Activated T-cell treated with anti-CD3 and anti-CD28 coated beads, Interleukin-2, amount 50 U/mL, for 1 hour (primary cell): ENCODE results near the gene ADAMTS2.

ENCODE experiments used
- DNase-seq: peaks from one replicate; pipeline ENCODE4 v3.0.0-alpha.2; 2020

Gene ADAMTS2

DNA sequence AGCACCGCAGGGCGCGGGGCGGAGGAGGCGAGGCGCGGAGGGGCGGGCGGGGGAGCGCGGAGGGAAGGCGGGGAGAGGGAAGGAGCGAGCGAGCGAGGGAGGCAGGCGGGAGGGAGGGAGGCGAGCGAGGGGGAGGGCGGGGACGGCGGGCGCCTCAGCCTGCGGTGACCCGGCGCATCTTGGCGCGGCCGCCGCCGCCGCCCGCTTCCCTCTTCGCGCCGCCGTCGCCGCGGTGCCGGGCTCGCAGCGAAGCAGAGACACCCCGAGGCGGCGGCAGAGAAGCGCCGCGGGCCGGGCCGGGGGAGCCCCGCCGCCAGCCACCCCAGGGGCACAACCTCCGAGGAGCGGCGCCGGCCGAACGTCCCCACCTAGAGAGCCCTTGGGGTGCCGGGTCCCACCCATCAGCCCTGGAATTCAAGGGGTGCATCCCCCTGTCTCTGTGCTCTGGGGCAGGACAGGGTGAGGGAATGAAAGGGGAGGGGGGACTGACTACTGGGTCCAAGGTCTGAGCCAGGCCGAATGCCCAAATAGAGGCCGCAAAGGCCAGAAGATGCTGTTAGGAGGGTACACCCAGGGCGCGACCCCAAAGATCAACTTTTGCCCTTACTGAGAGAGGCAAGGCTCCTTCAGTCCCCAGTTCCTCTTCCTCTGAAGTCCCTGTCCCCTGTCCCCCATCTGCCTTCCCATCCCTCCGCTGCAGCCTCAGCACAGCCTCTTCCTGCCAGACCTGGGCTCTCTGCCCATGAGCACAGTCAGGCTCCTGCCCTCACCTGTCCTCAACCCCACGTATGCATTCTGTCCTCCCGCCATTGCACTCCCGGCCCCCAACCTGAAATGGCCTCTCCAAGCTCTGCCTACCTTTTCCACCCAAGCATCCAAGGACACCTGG lies at the start of gene ADAMTS2:
ADAMTS2 (minus strand) TSS at position 29 of the 889 bp plus-strand sequence. CDS start 133 bp downstream, outside the sequence.
- no peak for DNase-seq

- no peak for DNase-seq
Observed at GRCh38 chr5:179393078-179393477, 47.8 kb upstream of the ADAMTS2 start.

DNA sequence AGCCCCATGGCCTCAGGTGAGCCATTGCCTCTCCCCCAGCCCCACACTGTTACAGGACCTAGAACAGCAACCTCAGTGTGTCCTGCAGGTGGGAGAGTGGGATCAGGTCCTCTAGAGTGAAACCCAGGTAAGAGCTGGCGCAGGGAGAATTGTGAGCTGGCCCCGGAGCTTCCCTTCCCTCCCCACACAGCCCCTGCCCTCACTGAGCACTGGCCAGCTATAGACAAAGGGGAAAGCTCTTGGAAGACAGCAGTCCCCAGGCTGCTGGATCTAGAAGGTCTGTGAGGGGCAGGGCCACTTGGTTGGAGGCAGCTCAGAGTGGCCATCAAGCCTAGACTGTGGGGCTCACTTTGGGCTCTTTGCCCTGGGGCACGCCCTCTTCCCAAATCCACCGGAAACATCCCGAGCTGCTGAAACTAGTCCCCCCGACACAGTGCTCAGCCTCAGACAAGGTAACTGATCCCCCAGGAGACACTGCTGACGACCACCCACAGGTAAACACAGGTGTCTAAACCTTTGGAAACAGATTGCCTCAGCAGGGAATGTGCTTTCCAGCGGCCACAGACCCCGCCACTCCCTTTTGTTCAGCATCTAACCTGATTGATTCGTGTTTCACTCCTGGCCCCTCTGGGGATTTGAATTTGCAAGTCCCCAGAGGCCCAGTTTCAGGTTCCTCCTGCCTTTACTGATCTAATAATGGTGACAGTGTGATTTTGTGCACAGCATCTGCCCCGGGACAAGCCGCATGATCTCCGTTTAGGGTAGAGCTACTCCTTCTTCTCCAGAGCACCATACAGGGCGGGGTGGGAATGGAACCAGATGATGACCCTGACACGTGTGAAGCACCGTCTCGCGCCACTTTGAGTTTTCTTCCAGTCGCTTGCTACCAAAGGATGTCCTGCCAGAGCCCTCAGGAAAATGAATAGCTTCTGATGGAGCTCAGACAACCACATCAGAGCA lies 42.2 kb upstream of the ADAMTS2 start:
- DNase-seq, result no peak

GRCh38 chr5:179385914-179386313 lies 40.7 kb upstream of the ADAMTS2 start:
- DNase-seq, result no peak

DNA sequence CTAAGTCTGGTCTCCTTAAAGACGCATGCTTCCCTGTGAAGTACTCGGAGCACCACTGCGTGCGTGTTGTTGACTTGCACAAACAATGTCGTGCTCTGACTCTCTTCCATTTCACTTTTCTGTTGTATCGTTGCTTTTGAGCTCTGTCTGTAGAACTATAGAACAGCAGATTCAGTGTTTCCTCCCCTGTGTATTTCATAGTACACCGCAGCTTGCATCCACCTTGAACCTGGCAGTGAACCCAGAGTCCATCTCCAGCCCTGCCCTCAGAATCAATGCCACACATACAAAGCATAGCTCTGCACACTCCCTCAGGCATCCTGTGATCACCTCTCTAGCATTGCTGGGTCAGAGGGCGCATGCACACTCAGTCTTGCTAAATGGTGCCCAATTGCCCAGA lies 37.2 kb upstream of the ADAMTS2 start:
- DNase-seq, result no peak

GRCh38 chr5:179381691-179382090 lies 36.4 kb upstream of the ADAMTS2 start:
- no peak for DNase-seq

DNA sequence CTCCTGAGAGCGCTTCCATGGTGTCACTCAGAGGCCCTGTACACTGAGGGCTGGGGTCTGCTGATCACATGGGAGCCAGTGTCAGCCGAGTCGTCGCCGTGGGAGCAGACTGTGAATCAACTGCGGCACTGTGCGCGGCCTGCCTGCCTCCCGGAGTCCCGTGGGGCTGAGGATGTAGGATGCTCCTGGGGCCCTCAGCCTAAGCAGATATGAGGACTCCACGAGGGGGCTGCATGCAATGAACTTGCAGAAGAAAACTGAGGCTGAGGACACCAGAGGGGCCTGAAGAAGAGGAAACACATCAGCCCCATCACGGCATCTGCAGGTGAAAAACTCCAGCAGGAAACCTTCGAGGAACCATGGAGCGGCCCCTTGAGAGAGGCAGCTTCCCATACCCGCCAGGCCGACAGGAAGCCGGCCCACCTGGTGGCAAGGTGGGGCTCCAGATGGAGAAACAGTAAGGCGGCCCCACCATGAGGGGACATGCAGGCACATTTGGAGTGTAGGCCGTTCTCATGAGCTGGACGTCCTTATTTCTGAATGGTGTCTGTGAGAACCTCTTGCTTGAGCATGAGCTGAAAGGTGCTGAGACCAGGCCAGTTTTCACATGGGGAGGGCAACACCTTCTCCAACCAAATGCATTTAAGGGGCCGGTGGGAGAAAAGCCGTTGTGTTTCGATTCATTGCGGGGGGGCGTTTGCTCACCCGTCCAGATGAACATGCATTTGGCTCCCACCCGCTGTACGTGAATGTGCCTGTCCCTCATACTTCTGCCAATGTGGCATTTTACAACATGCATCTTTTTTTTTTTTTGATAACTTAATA lies 35.2 kb upstream of the ADAMTS2 start:
- DNase-seq, result no peak

DNA sequence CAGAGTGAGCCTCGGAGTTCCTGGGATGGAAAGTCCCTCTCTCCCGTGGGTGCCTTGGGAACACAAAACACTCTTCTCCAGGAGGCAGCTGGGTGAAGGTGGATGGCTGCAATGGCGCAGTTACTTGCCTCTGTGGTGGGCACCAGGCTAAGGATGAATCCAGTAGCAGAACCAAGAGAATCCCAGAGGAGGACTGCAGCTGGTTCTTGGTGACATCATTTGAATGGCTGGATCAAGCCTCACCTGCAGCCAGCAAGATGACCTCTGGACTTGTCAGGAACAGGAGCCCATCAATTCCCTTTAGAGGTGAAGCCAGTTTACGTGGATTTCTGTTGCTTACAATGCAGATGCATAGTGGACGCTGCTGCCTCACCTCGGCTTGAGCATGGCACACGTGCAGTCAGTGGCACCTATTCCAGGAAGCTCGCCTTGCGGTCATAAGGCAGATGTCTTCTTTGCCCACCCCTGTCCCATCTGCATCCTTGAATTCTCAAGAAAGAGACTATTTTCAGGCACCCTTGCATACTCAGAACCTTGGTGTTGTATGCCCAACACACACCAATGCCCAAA lies 34.1 kb upstream of the ADAMTS2 start:
- DNase-seq, result no peak

DNA sequence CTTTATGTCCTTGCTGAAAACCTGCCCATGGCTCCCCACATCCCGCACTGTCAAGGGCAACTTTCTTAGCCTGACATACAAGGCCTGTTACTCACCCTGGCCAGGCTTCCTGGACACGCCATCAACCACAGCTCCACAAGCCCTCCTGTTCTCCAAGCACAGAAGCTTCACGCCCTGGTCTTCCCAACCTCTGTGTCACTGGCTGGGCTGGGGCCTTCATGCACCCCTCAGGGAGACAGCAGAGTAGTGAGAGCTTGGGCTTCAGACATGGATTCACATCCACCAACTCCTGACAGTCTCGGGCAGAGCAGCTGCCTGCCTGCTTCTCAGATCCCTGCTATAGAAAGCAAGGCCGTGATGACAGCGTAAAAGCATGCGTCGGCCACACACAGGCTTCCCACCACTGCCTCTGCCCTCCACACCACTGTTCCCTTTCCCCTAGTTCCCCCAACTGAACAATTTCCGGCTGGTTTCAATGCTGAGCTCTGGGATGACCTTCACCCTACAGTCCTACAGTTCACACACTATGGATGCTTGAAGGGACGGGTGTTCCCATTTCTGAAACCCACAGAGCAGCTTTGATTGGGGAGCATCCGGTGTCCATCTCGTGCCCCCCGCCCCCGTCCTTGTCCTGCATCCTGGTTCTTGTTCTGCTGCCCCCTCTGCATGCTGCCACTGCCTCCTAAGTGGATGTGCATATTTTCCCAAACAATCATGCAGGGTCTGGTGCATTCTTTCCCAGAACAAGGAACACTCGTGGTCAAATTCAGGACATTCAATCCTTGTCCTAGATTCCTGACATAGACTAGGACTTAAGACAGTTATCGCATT lies 33.4 kb upstream of the ADAMTS2 start:
- no peak for DNase-seq

DNA sequence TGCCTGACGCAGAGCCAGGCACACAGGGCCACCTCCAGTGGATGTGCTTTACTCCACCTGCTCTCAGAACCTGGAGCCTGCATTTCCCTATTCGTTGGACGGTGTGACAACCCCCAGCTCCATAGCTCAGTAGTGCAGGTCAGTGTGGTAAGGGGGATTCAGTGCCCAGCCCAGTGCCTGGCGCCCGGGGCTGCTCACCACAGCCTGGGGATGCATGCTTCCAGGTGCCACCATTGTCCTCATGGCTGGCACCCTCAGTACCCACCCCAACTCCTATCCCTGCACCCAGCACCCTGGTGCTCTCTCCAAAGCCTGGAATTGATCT lies 32.8 kb upstream of the ADAMTS2 start:
- no peak for DNase-seq

DNA sequence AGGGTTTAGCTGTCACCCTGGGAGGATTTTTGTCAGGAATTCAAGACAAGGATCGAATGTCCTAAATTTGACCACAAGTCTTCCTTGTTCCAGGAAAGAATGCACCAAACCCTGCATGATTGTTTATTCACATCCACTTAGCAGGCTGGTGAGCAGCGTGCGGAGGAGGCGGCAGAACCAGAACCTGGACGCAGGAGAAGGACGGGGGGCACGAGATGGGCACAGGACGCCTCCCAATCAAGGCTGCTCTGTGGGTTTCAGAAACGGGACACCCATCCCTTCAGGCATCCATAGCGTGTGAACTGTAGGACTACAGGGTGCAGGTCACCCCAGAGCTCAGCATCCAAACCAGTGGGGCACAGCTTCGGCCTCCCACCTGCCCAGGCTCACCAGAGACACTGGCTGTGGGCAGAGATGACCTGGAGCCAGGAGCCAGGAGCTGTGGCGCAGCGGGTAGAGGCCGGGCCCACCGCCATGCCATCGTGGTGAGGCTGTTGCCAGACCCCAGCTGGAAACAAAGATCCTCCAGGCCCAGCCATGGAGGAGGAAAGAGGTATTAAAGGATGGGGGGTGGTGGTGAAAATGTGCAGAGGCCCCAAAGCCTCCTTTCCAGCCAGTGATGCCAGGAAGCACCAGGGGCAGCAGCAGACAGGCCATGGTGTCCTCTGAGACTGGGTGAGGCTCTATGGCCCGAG lies 32.3 kb upstream of the ADAMTS2 start:
- DNase-seq, result no peak

- no peak for DNase-seq
Observed at GRCh38 chr5:179376701-179377420, 31.6 kb upstream of the ADAMTS2 start.

GRCh38 chr5:179375831-179376365 lies 30.6 kb upstream of the ADAMTS2 start:
- no peak for DNase-seq

- DNase-seq, result no peak
Observed at GRCh38 chr5:179375236-179375685, 30.0 kb upstream of the ADAMTS2 start.

- DNase-seq, result no peak
Observed at GRCh38 chr5:179374506-179375235, 29.4 kb upstream of the ADAMTS2 start.

DNA sequence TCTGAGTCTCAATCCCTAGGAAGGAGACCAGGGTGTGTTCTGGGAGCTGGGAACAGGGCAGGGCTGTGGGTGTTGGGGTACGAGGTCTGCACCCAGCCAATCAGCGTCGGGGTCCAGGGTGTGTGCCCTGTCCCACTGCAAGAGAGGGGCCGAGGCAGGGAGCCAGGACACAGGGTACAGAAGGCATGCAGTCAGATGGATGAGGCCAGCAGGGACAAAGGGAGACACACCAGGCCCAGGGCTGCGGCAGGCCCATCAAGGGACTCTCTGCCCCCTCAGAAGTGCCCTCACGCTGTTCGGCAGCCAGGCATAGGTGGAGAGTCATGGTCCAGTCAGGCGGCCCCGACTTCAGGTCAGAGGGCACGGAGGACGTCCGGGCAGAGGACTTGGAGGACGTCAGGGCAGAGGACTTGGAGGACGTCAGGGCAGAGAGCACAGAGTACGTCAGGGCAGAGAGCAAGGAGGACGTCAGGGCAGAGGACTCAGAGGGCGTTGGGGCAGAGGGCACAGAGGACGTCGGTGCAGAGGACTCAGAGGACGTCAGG lies 28.8 kb upstream of the ADAMTS2 start:
- DNase-seq, result no peak

DNA sequence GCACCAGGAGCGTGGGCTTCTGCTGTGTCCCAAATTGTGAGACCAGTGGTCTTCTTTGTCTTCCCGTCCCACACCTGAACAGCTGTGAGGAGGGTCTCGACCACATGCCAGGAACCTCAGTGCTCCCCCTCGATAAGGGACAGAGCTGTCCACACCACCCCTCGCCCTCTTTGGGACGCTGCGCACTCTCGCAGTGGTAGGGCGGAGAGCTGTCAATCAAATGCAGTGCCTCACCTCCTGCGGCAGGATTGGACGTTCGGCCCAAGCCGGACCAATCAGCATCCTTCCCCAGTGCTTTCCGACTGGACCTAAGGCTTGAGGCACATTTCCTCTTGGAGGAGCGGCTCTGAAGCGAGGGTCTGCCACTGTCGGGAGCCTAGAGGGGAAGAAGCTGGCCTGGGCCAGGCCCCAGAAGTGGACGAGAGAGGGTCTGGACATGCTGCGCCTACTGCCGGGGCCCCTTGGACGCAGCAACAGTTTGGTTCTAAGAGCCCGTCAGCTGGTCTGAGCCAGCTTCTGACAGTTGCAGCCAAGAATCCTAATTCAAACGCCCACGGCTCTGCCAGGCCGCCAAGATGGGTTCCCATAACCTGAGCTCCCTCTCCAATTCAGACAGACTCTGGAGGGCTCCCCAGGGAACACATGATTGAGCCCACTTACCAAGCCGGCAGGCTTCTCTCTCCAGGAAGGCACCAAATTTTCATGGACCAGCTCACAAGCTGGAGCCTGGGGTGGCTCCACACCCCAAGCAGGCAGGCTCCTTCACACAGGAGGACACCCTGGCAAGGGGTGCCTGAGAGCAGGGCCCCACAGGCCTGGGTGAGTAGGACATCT lies 28.1 kb upstream of the ADAMTS2 start:
- no peak for DNase-seq
